Limb (tissue), 2 donors: ENCODE measurements around the gene SLC5A5.

Experiments used
- DNase-seq, 2 donors: peaks; one replicate each; pipeline ENCODE4 v3.0.0-alpha.2; 2016; ENCODE audit errors: extremely low spot score in 2 of 2

Gene SLC5A5

GRCh38 chr19:17847538-17848366 lies 24.0 kb upstream of the SLC5A5 start, which contains the start of gene JAK3:
JAK3 (minus strand) TSS chr19:17847982; CDS start chr19:17844417, 3,565 bp downstream.
- peak; percentile 83 to 92 for DNase-seq

- DNase-seq, result no peak
These were observed 23.0 kb upstream of the SLC5A5 start for GRCh38 chr19:17848595-17849292.

GRCh38 chr19:17854061-17854460 lies 17.7 kb upstream of the SLC5A5 start:
- no peak for DNase-seq

GRCh38 chr19:17855280-17856152 lies 16.2 kb upstream of the SLC5A5 start:
- peak; percentile 75 to 92 for DNase-seq

GRCh38 chr19:17859533-17860330 lies 12.0 kb upstream of the SLC5A5 start, which contains the start of gene RPL18A:
RPL18A (plus strand) TSS chr19:17859910; CDS start chr19:17859957, 47 bp downstream.
- DNase-seq, result peak; percentile 98 to 100

GRCh38 chr19:17860331-17860992 lies 11.3 kb upstream of the SLC5A5 start:
- DNase-seq, result no peak

GRCh38 chr19:17860993-17861360 lies 10.8 kb upstream of the SLC5A5 start:
- no peak for DNase-seq

GRCh38 chr19:17861542-17862402 lies 10.0 kb upstream of the SLC5A5 start:
- no peak for DNase-seq

- no peak for DNase-seq
These were observed 8.8 kb upstream of the SLC5A5 start for GRCh38 chr19:17862711-17863519.

GRCh38 chr19:17863520-17864182 lies 8.1 kb upstream of the SLC5A5 start:
- DNase-seq, result no peak

GRCh38 chr19:17865364-17866311 lies 6.1 kb upstream of the SLC5A5 start:
- DNase-seq, result no peak

- DNase-seq, result no peak
These were observed 5.3 kb upstream of the SLC5A5 start for GRCh38 chr19:17866312-17866963.

GRCh38 chr19:17866964-17867486 lies 4.7 kb upstream of the SLC5A5 start:
- no peak for DNase-seq

GRCh38 chr19:17868669-17869068 lies 3.1 kb upstream of the SLC5A5 start:
- DNase-seq, result no peak

GRCh38 chr19:17869114-17869608 lies 2.6 kb upstream of the SLC5A5 start:
- DNase-seq, result no peak
